22Rv1 (cell line): ENCODE data around the gene CXCR5.

Experiments used
- ZFX ChIP-seq: fragments of 450-650 bp; IDR thresholded peaks from 2 replicates; pipeline ENCODE4 v1.6.1; 2017; ENCODE audit warnings: antibody characterized with exemption, borderline replicate concordance
- TF ChIP-seq, protein P1 (sequence below): fragments of 450-650 bp; IDR thresholded peaks from 2 replicates; pipeline ENCODE4 v1.5.1; 2017; ENCODE audit warnings: mild to moderate bottlenecking

DNA sequence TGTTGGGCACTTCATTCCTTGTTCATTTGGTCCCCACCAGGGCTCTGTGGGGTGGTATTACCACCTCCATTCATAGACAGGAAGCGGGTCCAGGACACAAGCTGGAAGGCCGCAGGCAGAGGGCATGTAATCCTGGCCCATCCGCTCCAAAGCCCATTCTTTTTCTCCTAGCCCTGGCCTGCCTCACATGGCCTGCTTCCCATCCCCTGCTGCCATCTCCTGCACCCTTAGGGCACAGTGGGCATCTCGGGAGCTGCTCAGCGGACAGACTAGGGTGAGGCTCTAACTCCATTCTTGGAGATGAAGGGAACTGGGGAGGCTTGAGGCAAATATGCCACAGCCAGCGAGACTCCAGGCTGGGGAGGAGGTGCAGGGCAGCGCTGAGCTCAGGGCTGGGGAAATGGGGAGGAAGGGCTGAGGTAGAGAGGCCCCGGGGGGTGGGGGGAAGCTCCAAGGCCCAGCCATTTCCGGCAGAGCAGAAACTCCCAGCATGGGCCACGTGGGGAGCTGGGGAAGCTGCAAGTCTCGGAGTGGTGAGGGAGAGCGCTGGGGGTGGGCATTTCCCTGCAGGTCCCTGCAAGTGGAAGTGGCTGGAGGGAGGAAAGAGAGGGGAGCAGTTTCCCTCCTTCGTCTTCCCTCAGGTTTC lies 56.4 kb downstream of the CXCR5 start:
- TF ChIP-seq, protein P1, sequence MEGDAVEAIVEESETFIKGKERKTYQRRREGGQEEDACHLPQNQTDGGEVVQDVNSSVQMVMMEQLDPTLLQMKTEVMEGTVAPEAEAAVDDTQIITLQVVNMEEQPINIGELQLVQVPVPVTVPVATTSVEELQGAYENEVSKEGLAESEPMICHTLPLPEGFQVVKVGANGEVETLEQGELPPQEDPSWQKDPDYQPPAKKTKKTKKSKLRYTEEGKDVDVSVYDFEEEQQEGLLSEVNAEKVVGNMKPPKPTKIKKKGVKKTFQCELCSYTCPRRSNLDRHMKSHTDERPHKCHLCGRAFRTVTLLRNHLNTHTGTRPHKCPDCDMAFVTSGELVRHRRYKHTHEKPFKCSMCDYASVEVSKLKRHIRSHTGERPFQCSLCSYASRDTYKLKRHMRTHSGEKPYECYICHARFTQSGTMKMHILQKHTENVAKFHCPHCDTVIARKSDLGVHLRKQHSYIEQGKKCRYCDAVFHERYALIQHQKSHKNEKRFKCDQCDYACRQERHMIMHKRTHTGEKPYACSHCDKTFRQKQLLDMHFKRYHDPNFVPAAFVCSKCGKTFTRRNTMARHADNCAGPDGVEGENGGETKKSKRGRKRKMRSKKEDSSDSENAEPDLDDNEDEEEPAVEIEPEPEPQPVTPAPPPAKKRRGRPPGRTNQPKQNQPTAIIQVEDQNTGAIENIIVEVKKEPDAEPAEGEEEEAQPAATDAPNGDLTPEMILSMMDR = no peak
- no peak for TF ChIP-seq ZFX
